GM04504 (cell line): Measurements from ENCODE around the gene LYZL6.

Experiments used
- DNase-seq: peaks from one replicate; pipeline ENCODE4 v3.0.0-alpha.2; 2012; ENCODE audit warnings: low read depth

Gene LYZL6

GRCh38 chr17:35943537-35943936 is at the start of gene LYZL6:
LYZL6 (minus strand) TSS chr17:35943713; CDS start chr17:35939356, 4,357 bp downstream.
- DNase-seq: no peak

GRCh38 chr17:35991075-35991474 is 47.6 kb upstream of the LYZL6 start:
- DNase-seq: no peak

- DNase-seq: no peak
Measured at GRCh38 chr17:35988164-35988563, 44.7 kb upstream of the LYZL6 start.

- no peak for DNase-seq
Measured at GRCh38 chr17:35986643-35987042, 43.1 kb upstream of the LYZL6 start, which contains the start of gene CCL14. CCL14 (minus strand) TSS chr17:35986729; CDS start chr17:35986649, 80 bp downstream.

- no peak for DNase-seq
Measured at GRCh38 chr17:35984140-35984539, 40.6 kb upstream of the LYZL6 start.

GRCh38 chr17:35982409-35983191 is 39.1 kb upstream of the LYZL6 start:
- DNase-seq: no peak

GRCh38 chr17:35981908-35982330 is 38.4 kb upstream of the LYZL6 start:
- DNase-seq: no peak

GRCh38 chr17:35981246-35981645 is 37.7 kb upstream of the LYZL6 start, which contains the start of gene CCL16:
CCL16 (minus strand) TSS chr17:35981497; CDS start chr17:35981420, 77 bp downstream.
- DNase-seq: no peak

- no peak for DNase-seq
Measured at GRCh38 chr17:35978346-35978745, 34.8 kb upstream of the LYZL6 start.

- DNase-seq: no peak
Measured at GRCh38 chr17:35977509-35977908, 34.0 kb upstream of the LYZL6 start.

GRCh38 chr17:35973333-35974260 is 30.1 kb upstream of the LYZL6 start:
- DNase-seq: no peak

GRCh38 chr17:35972945-35973332 is 29.4 kb upstream of the LYZL6 start:
- DNase-seq: no peak

GRCh38 chr17:35972535-35972934 is 29.0 kb upstream of the LYZL6 start:
- no peak for DNase-seq

GRCh38 chr17:35972066-35972465 is 28.6 kb upstream of the LYZL6 start:
- DNase-seq: no peak

- DNase-seq: peak; percentile 45
Measured at GRCh38 chr17:35969558-35970380, 26.3 kb upstream of the LYZL6 start.

- no peak for DNase-seq
Measured at GRCh38 chr17:35968520-35969054, 25.1 kb upstream of the LYZL6 start.

- no peak for DNase-seq
Measured at GRCh38 chr17:35965272-35965671, 21.8 kb upstream of the LYZL6 start.

GRCh38 chr17:35963663-35964062 is 20.1 kb upstream of the LYZL6 start:
- DNase-seq: no peak

GRCh38 chr17:35953720-35954119 is 10.2 kb upstream of the LYZL6 start:
- no peak for DNase-seq

- no peak for DNase-seq
Measured at GRCh38 chr17:35949401-35949800, 5.9 kb upstream of the LYZL6 start.

GRCh38 chr17:35948092-35948491 is 4.6 kb upstream of the LYZL6 start:
- DNase-seq: no peak

- no peak for DNase-seq
Measured at GRCh38 chr17:35947156-35947585, 3.7 kb upstream of the LYZL6 start.
